Caco-2 (cell line): Measurements from ENCODE around the gene TGM6. TPM values are rescaled to one million over a fixed set of nuclear protein-coding genes. Genes with fewer than 3 reads are reported as not detected.

Experiments
- BruUV-seq: library from RNA; stranded (reverse); fragments of 400-500 nt; replicated peaks from 2 replicates; lab custom pipeline; 2021; lab: Mats Ljungman, UMichigan
- CTCF ChIA-PET: fragments of 300-600 bp; sonication (Branson Sonifier 250); formaldehyde crosslinking; loops from one replicate; lab custom pipeline; 2022; ENCODE audit warnings: antibody characterized with exemption; lab: Charles Lee
- POLR2A ChIA-PET: fragments of 300-600 bp; sonication (Branson Sonifier 250); formaldehyde crosslinking; loops from one replicate; lab custom pipeline; 2022; ENCODE audit warnings: antibody characterized with exemption; lab: Charles Lee
- DNase-seq, 2 experiments: peaks; one replicate each; pipeline versions ENCODE4 v3.0.0 to v3.0.0-alpha.2; 2020 to 2022
- H3K27me3 ChIP-seq: replicated peaks from 2 replicates; pipeline ENCODE4 v1.6.0; 2011; ENCODE audit warnings: low read length; ENCODE audit not compliant: control insufficient read depth, insufficient read depth
- H3K36me3 ChIP-seq: 2 replicates; pipeline ENCODE4 v1.5.1; 2011; ENCODE audit warnings: low read length; ENCODE audit not compliant: control insufficient read depth, insufficient read depth
- H3K4me1 ChIP-seq: fragments of 250-450 bp; sonication (Bioruptor Pico); 2 replicates; pipeline ENCODE4 v1.5.1; 2020; ENCODE audit warnings: mild to moderate bottlenecking
- H3K4me3 ChIP-seq: 2 replicates; pipeline ENCODE4 v1.5.1; 2011; ENCODE audit warnings: low read depth, mild to moderate bottlenecking, control low read depth, low read length
- H3K9me3 ChIP-seq: fragments of 250-450 bp; sonication (Bioruptor Pico); 2 replicates; pipeline ENCODE4 v1.5.1; 2020; ENCODE audit warnings: mild to moderate bottlenecking, moderate library complexity
- H3K27ac Mint-ChIP-seq: one replicate; pipeline ENCODE4 v1.8.0; 2022; ENCODE audit warnings: mixed read lengths; ENCODE audit not compliant: unreplicated experiment
- H3K27me3 Mint-ChIP-seq: one replicate; pipeline ENCODE4 v1.8.0; 2022; ENCODE audit warnings: mixed read lengths; ENCODE audit not compliant: insufficient read depth, unreplicated experiment
- H3K36me3 Mint-ChIP-seq: one replicate; pipeline ENCODE4 v1.8.0; 2022; ENCODE audit warnings: mild to moderate bottlenecking, mixed read lengths; ENCODE audit not compliant: insufficient read depth, unreplicated experiment
- H3K4me1 Mint-ChIP-seq: one replicate; pipeline ENCODE4 v1.8.0; 2022; ENCODE audit warnings: low read depth, mixed read lengths; ENCODE audit not compliant: unreplicated experiment
- H3K4me3 Mint-ChIP-seq: one replicate; pipeline ENCODE4 v1.8.0; 2022; ENCODE audit warnings: mild to moderate bottlenecking, moderate library complexity, mixed read lengths; ENCODE audit not compliant: unreplicated experiment
- H3K9me3 Mint-ChIP-seq: one replicate; pipeline ENCODE4 v1.8.0; 2022; ENCODE audit warnings: mixed read lengths; ENCODE audit not compliant: unreplicated experiment
- intact Hi-C: fragments of 100-400 bp; cut with micrococcal nuclease; formaldehyde crosslinking; loops from one replicate; pipeline ENCODE4 v1.10.0; 2022; ENCODE audit not compliant: unreplicated experiment
- total RNA-seq: library from RNA; stranded (reverse); gene quantifications from 2 replicates; pipeline ENCODE4 v1.2.3, GENCODE V29; 2022
- TF ChIP-seq, protein P1 (sequence below), 2 experiments: fragments of 200-600 bp in 1 of 2; IDR thresholded peaks; 1 replicate in 1 of 2; 2 replicates in 1 of 2; pipeline versions ENCODE4 v1.5.1 to v1.8.0; 2011 to 2022; ENCODE audit warnings: antibody characterized with exemption in 1 of 2, control low read depth in 1 of 2, inconsistent platforms in 1 of 2, low read depth in 1 of 2, low read length in 1 of 2, mild to moderate bottlenecking in 1 of 2, moderate library complexity in 1 of 2; ENCODE audit not compliant: insufficient read depth in 1 of 2, severe bottlenecking in 1 of 2, unreplicated experiment in 1 of 2

The TGM6 gene
- total RNA-seq, 1 experiment from 2014 or later: not detected

DNA sequence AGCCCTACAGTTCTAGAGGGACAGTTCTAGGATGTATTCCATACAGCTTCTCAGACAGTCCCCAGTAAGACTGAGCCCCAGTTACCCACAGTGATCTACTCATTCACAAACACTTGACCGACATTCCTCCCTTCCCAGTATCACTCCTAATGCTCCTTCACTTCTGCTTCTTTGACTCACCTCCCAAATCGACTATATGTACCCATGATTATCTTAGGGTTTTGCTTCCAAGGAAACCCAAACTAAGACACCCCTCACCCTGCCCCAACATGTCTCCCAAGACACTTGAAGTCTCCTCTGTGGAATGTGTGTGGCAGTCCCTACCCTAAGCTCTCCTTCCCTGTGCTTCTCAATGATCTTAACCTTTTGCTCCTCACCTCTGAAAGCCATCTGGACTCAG, 23.6 kb upstream of the TGM6 start:
- Mint-ChIP-seq H3K4me3 (no peak overlapping the region), H3K36me3 (no peaks in the 10 kb centered on the region), H3K27me3 (peaks cover 21% of the 10 kb centered on the region), H3K9me3 (peaks cover 13% of the 10 kb centered on the region), H3K4me1 (no peaks in the 10 kb centered on the region), H3K27ac (no peak overlapping the region)
- Histone ChIP-seq H3K4me1 (no peaks in the 10 kb centered on the region), H3K4me3 (no peak overlapping the region), H3K9me3 (no peaks in the 10 kb centered on the region; the same call in 1 of the 2 replicates), H3K27me3 (no peaks in the 10 kb centered on the region), H3K36me3 (no peaks in the 10 kb centered on the region)
- CTCF ChIA-PET: no interaction called here
- intact Hi-C loops: no loop called here
- POLR2A ChIA-PET: no interaction called here
- TF ChIP-seq, protein P1, sequence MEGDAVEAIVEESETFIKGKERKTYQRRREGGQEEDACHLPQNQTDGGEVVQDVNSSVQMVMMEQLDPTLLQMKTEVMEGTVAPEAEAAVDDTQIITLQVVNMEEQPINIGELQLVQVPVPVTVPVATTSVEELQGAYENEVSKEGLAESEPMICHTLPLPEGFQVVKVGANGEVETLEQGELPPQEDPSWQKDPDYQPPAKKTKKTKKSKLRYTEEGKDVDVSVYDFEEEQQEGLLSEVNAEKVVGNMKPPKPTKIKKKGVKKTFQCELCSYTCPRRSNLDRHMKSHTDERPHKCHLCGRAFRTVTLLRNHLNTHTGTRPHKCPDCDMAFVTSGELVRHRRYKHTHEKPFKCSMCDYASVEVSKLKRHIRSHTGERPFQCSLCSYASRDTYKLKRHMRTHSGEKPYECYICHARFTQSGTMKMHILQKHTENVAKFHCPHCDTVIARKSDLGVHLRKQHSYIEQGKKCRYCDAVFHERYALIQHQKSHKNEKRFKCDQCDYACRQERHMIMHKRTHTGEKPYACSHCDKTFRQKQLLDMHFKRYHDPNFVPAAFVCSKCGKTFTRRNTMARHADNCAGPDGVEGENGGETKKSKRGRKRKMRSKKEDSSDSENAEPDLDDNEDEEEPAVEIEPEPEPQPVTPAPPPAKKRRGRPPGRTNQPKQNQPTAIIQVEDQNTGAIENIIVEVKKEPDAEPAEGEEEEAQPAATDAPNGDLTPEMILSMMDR (IDR thresholded peaks at IDR 0.05; ENCODE audit: insufficient read depth in 1 of 2, low read depth in 1 of 2, low read length in 1 of 2, severe bottlenecking in 1 of 2, unreplicated experiment in 1 of 2): no peak
- no peak for DNase-seq
- no TSS peak for BruUV-seq

DNA sequence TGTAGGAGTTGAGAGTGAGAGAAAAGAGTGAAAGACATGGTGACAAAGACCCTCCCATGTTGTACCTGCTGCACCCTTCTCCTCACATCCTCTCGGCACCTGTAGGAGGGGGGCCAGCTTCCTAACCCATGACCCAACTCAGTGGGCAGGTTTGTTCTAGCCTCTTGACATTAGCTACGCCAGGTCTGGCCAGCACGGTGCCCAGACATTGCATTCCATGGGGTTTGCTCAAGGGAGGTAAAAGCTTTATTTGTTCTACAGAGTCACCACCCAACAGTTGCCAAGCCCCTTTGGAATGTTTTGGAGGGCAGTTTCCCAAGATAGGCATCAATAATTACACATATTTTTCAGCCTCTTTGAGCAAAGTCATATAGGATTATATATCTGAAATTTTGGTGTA, 22.7 kb upstream of the TGM6 start:
- BruUV-seq: no TSS peak
- Mint-ChIP-seq H3K4me1 (no peaks in the 10 kb centered on the region), H3K9me3 (peaks cover 13% of the 10 kb centered on the region), H3K4me3 (no peak overlapping the region), H3K27ac (no peak overlapping the region), H3K36me3 (no peaks in the 10 kb centered on the region), H3K27me3 (peaks cover 21% of the 10 kb centered on the region)
- no peaks in the 10 kb centered on the region for H3K36me3 ChIP-seq
- H3K4me3 ChIP-seq: no peak overlapping the region
- ChIA-PET CTCF (no interaction called here), POLR2A (no interaction called here)
- H3K9me3 ChIP-seq: no peaks in the 10 kb centered on the region; the same call in 1 of the 2 replicates
- TF ChIP-seq, protein P1 (IDR thresholded peaks at IDR 0.05; ENCODE audit: insufficient read depth in 1 of 2, low read depth in 1 of 2, low read length in 1 of 2, severe bottlenecking in 1 of 2, unreplicated experiment in 1 of 2): no peak
- no peaks in the 10 kb centered on the region for H3K4me1 ChIP-seq
- H3K27me3 ChIP-seq: no peaks in the 10 kb centered on the region
- intact Hi-C loops: no loop called here
- DNase-seq: no peak

- no peaks in the 10 kb centered on the region; the same call in 1 of the 2 replicates for H3K9me3 ChIP-seq
- H3K36me3 ChIP-seq: no peaks in the 10 kb centered on the region
- peaks cover 16% of the 10 kb centered on the region for H3K27me3 Mint-ChIP-seq
- H3K4me3 ChIP-seq: no peak overlapping the region
- H3K4me1 ChIP-seq: no peaks in the 10 kb centered on the region
- no peak for DNase-seq
- ChIA-PET CTCF (no interaction called here), POLR2A (no interaction called here)
- H3K27me3 ChIP-seq: no peaks in the 10 kb centered on the region
- H3K27ac Mint-ChIP-seq: no peak overlapping the region
- H3K36me3 Mint-ChIP-seq: no peaks in the 10 kb centered on the region
- H3K4me3 Mint-ChIP-seq: no peak overlapping the region
- peaks cover 13% of the 10 kb centered on the region for H3K9me3 Mint-ChIP-seq
- TF ChIP-seq, protein P1 (IDR thresholded peaks at IDR 0.05; ENCODE audit: insufficient read depth in 1 of 2, low read depth in 1 of 2, low read length in 1 of 2, severe bottlenecking in 1 of 2, unreplicated experiment in 1 of 2): no peak
- no TSS peak for BruUV-seq
- intact Hi-C loops: no loop called here
- H3K4me1 Mint-ChIP-seq: no peaks in the 10 kb centered on the region
These were observed 19.6 kb upstream of the TGM6 start for GRCh38 chr20:2361035-2361593.
